Neural progenitor cell (in vitro differentiated cells): Measurements from ENCODE around the gene EXD3. TPM values are rescaled to one million over a fixed set of nuclear protein-coding genes. Genes with fewer than 3 reads are reported as not detected.

Source experiments
- DNase-seq: peaks from one replicate; pipeline ENCODE4 v3.0.0-alpha.2; 2016; ENCODE audit warnings: low spot score
- H2AFZ ChIP-seq: fragments of 200-600 bp; sonication (generic); replicated peaks from 2 replicates; pipeline ENCODE4 v1.6.1; 2016; ENCODE audit warnings: antibody characterized with exemption
- H3F3A ChIP-seq: fragments of 200-600 bp; sonication (generic); 2 replicates; pipeline ENCODE4 v1.6.1; 2016; ENCODE audit warnings: antibody characterized with exemption, low read depth
- H3K27ac ChIP-seq: fragments of 200-600 bp; sonication (generic); 2 replicates; pipeline ENCODE4 v1.5.1; 2016; ENCODE audit warnings: mild to moderate bottlenecking
- H3K27me3 ChIP-seq: fragments of 200-600 bp; sonication (generic); 2 replicates; pipeline ENCODE4 v1.6.1; 2016; ENCODE audit warnings: mild to moderate bottlenecking, moderate library complexity
- H3K36me3 ChIP-seq: fragments of 200-600 bp; sonication (generic); 2 replicates; pipeline ENCODE4 v1.5.1; 2016
- H3K4me1 ChIP-seq: fragments of 200-600 bp; sonication (generic); 2 replicates; pipeline ENCODE4 v1.6.1; 2016; ENCODE audit warnings: mixed run types
- H3K4me2 ChIP-seq: fragments of 200-600 bp; sonication (generic); 2 replicates; pipeline ENCODE4 v1.6.1; 2016
- H3K4me3 ChIP-seq: fragments of 200-600 bp; sonication (generic); 2 replicates; pipeline ENCODE4 v1.5.1; 2016
- H3K79me2 ChIP-seq: fragments of 200-600 bp; sonication (generic); 2 replicates; pipeline ENCODE4 v1.6.1; 2016; ENCODE audit warnings: low read depth
- H3K9ac ChIP-seq: fragments of 200-600 bp; sonication (generic); 2 replicates; pipeline ENCODE4 v1.6.1; 2016
- H3K9me3 ChIP-seq: fragments of 200-600 bp; sonication (generic); 2 replicates; pipeline ENCODE4 v1.5.1; 2016; ENCODE audit warnings: low read depth
- H4K20me1 ChIP-seq: fragments of 200-600 bp; sonication (generic); 2 replicates; pipeline ENCODE4 v1.6.1; 2016; ENCODE audit warnings: low read depth
- H3K27ac Mint-ChIP-seq: 3 replicates; pipeline ENCODE4 v1.8.0; 2021; ENCODE audit warnings: mixed read lengths
- H3K27me3 Mint-ChIP-seq: 2 replicates; pipeline ENCODE4 v1.8.0; 2022; ENCODE audit warnings: low read depth, mild to moderate bottlenecking, inconsistent platforms, moderate library complexity, mixed read lengths; ENCODE audit not compliant: insufficient read depth
- H3K36me3 Mint-ChIP-seq: 3 replicates; pipeline ENCODE4 v1.8.0; 2021; ENCODE audit warnings: mixed read lengths
- H3K4me1 Mint-ChIP-seq: 3 replicates; pipeline ENCODE4 v1.8.0; 2021; ENCODE audit warnings: mixed read lengths
- H3K4me3 Mint-ChIP-seq: 3 replicates; pipeline ENCODE4 v1.8.0; 2021; ENCODE audit warnings: mild to moderate bottlenecking, moderate library complexity, mixed read lengths
- H3K9me3 Mint-ChIP-seq: 3 replicates; pipeline ENCODE4 v1.8.0; 2020; ENCODE audit warnings: mixed read lengths
- CTCF ChIP-seq: fragments of 200-600 bp; sonication (generic); IDR thresholded peaks from 2 replicates; pipeline ENCODE4 v1.5.1; 2017; ENCODE audit warnings: antibody characterized with exemption, mild to moderate bottlenecking
- EZH2 ChIP-seq: fragments of 200-600 bp; sonication (generic); IDR thresholded peaks from 2 replicates; pipeline ENCODE4 v1.6.1; 2017; ENCODE audit warnings: antibody characterized with exemption, mild to moderate bottlenecking, moderate library complexity
- EZH2phosphoT487 ChIP-seq: fragments of 200-600 bp; sonication (generic); IDR thresholded peaks from 2 replicates; pipeline ENCODE4 v1.6.1; 2017; ENCODE audit warnings: antibody characterized with exemption
- total RNA-seq: library from RNA; depleted of rRNA; stranded (reverse); fragments of >200 nt; gene quantifications from 2 replicates; pipeline ENCODE4 v1.2.3, GENCODE V29; 2015; ENCODE audit warnings: low replicate concordance

Gene EXD3
- total RNA-seq, 1 donor from 2014 or later: 4.7 TPM

GRCh38 chr9:137375321-137376058, 47.5 kb downstream of the EXD3 start:
- H3K9me3 Mint-ChIP-seq: peaks cover 18% of the 10 kb centered on the region
- no peak overlapping the region for H3K27ac Mint-ChIP-seq
- Histone ChIP-seq H2AFZ (no peak overlapping the region), H3K9me3 (no peaks in the 10 kb centered on the region), H4K20me1 (no peaks in the 10 kb centered on the region), H3K4me3 (no peak overlapping the region), H3F3A (peaks cover 42% of the 10 kb centered on the region), H3K9ac (no peak overlapping the region), H3K4me2 (no peak overlapping the region), H3K36me3 (no peaks in the 10 kb centered on the region), H3K79me2 (no peaks in the 10 kb centered on the region), H3K27me3 (no peaks in the 10 kb centered on the region), H3K27ac (no peak overlapping the region), H3K4me1 (peaks cover 31% of the 10 kb centered on the region)
- H3K27me3 Mint-ChIP-seq: peaks cover 4% of the 10 kb centered on the region
- TF ChIP-seq EZH2 (no peak), CTCF (no peak), EZH2phosphoT487 (no peak)
- H3K36me3 Mint-ChIP-seq: peaks cover 15% of the 10 kb centered on the region
- H3K4me3 Mint-ChIP-seq: no peak overlapping the region
- DNase-seq: no peak
- H3K4me1 Mint-ChIP-seq: peaks cover 19% of the 10 kb centered on the region

GRCh38 chr9:137374131-137374845, 48.7 kb downstream of the EXD3 start:
- peaks cover 24% of the 10 kb centered on the region for H3K4me1 Mint-ChIP-seq
- H3K4me3 ChIP-seq: no peak overlapping the region
- no peaks in the 10 kb centered on the region for H4K20me1 ChIP-seq
- H3K36me3 Mint-ChIP-seq: peaks cover 15% of the 10 kb centered on the region
- peaks cover 44% of the 10 kb centered on the region for H3K4me1 ChIP-seq
- H2AFZ ChIP-seq: no peak overlapping the region
- H3K4me3 Mint-ChIP-seq: no peak overlapping the region
- peaks cover 18% of the 10 kb centered on the region for H3K9me3 Mint-ChIP-seq
- H3K27me3 Mint-ChIP-seq: peaks cover 4% of the 10 kb centered on the region
- H3K27me3 ChIP-seq: no peaks in the 10 kb centered on the region
- no peak for TF ChIP-seq EZH2phosphoT487
- no peak for TF ChIP-seq CTCF
- TF ChIP-seq EZH2: no peak
- no peak for DNase-seq
- peaks cover 54% of the 10 kb centered on the region for H3F3A ChIP-seq
- no peaks in the 10 kb centered on the region for H3K79me2 ChIP-seq
- H3K27ac ChIP-seq: no peak overlapping the region
- H3K9me3 ChIP-seq: no peaks in the 10 kb centered on the region
- H3K27ac Mint-ChIP-seq: no peak overlapping the region
- no peak overlapping the region for H3K4me2 ChIP-seq
- no peaks in the 10 kb centered on the region for H3K36me3 ChIP-seq
- no peak overlapping the region for H3K9ac ChIP-seq

GRCh38 chr9:137373611-137373980, 49.4 kb downstream of the EXD3 start:
- peaks cover 24% of the 10 kb centered on the region for H3K4me1 Mint-ChIP-seq
- peaks cover 13% of the 10 kb centered on the region for H3K36me3 Mint-ChIP-seq
- no peak overlapping the region for H3K4me3 Mint-ChIP-seq
- H3K27ac Mint-ChIP-seq: peak overlapping the region; percentile 63
- H3K27ac ChIP-seq: peak overlapping the region; percentile 68
- H3K9me3 ChIP-seq: no peaks in the 10 kb centered on the region
- H3K4me2 ChIP-seq: no peak overlapping the region
- H3K79me2 ChIP-seq: no peaks in the 10 kb centered on the region
- TF ChIP-seq EZH2phosphoT487 (peak; percentile 38), EZH2 (no peak), CTCF (no peak)
- H3K27me3 ChIP-seq: no peaks in the 10 kb centered on the region
- no peaks in the 10 kb centered on the region for H4K20me1 ChIP-seq
- H2AFZ ChIP-seq: no peak overlapping the region
- peaks cover 48% of the 10 kb centered on the region for H3K4me1 ChIP-seq
- H3K9ac ChIP-seq: no peak overlapping the region
- peaks cover 17% of the 10 kb centered on the region for H3K9me3 Mint-ChIP-seq
- H3K36me3 ChIP-seq: no peaks in the 10 kb centered on the region
- H3F3A ChIP-seq: peaks cover 55% of the 10 kb centered on the region
- peaks cover 4% of the 10 kb centered on the region for H3K27me3 Mint-ChIP-seq
- no peak overlapping the region for H3K4me3 ChIP-seq
- DNase-seq: peak; percentile 77
